ENCODE results near the gene NDUFB10. TPM values are rescaled to one million over a fixed set of nuclear protein-coding genes. Genes with fewer than 3 reads are reported as not detected.

The NDUFB10 gene
- total RNA-seq, 1 donor from 2014 or later = 96.9 TPM

GRCh38 chr16:2003827-2004641, 44.7 kb downstream of the NDUFB10 start:
- Mint-ChIP-seq H3K4me3 (ENCODE audit: low read depth) (no peak overlapping the region), H3K27ac (no peak overlapping the region), H3K27me3 (no peaks in the 10 kb centered on the region), H3K9me3 (ENCODE audit: low read depth) (no peaks in the 10 kb centered on the region), H3K4me1 (ENCODE audit: low read depth) (peaks cover 17% of the 10 kb centered on the region), H3K36me3 (ENCODE audit: insufficient read depth) (peaks cover 4% of the 10 kb centered on the region)
- peak; percentile 97 for TF ChIP-seq CTCF (IDR thresholded peaks at IDR 0.05; ENCODE audit: unreplicated experiment)
- peak; percentile 93 for DNase-seq (ENCODE audit: low spot score, unreplicated experiment)

- peaks cover 4% of the 10 kb centered on the region for H3K36me3 Mint-ChIP-seq (ENCODE audit: insufficient read depth)
- H3K9me3 Mint-ChIP-seq (ENCODE audit: low read depth) = no peaks in the 10 kb centered on the region
- no peaks in the 10 kb centered on the region for H3K27me3 Mint-ChIP-seq
- peaks cover 17% of the 10 kb centered on the region for H3K4me1 Mint-ChIP-seq (ENCODE audit: low read depth)
- no peak overlapping the region for H3K4me3 Mint-ChIP-seq (ENCODE audit: low read depth)
- no peak overlapping the region for H3K27ac Mint-ChIP-seq
- no peak for TF ChIP-seq CTCF (IDR thresholded peaks at IDR 0.05; ENCODE audit: unreplicated experiment)
- DNase-seq (ENCODE audit: low spot score, unreplicated experiment) = no peak
Measured at GRCh38 chr16:2004795-2005517, 45.6 kb downstream of the NDUFB10 start.

- Mint-ChIP-seq H3K27ac (no peak overlapping the region), H3K27me3 (no peaks in the 10 kb centered on the region), H3K36me3 (ENCODE audit: insufficient read depth) (peaks cover 4% of the 10 kb centered on the region), H3K4me3 (ENCODE audit: low read depth) (no peak overlapping the region), H3K9me3 (ENCODE audit: low read depth) (no peaks in the 10 kb centered on the region), H3K4me1 (ENCODE audit: low read depth) (peaks cover 21% of the 10 kb centered on the region)
- no peak for TF ChIP-seq CTCF (IDR thresholded peaks at IDR 0.05; ENCODE audit: unreplicated experiment)
- no peak for DNase-seq (ENCODE audit: low spot score, unreplicated experiment)
Measured at GRCh38 chr16:2005646-2006045, 46.3 kb downstream of the NDUFB10 start.

- no peaks in the 10 kb centered on the region for H3K27me3 Mint-ChIP-seq
- no peak for DNase-seq (ENCODE audit: low spot score, unreplicated experiment)
- TF ChIP-seq CTCF (IDR thresholded peaks at IDR 0.05; ENCODE audit: unreplicated experiment) = no peak
- H3K27ac Mint-ChIP-seq = no peak overlapping the region
- H3K9me3 Mint-ChIP-seq (ENCODE audit: low read depth) = no peaks in the 10 kb centered on the region
- peaks cover 21% of the 10 kb centered on the region for H3K4me1 Mint-ChIP-seq (ENCODE audit: low read depth)
- H3K36me3 Mint-ChIP-seq (ENCODE audit: insufficient read depth) = peaks cover 2% of the 10 kb centered on the region
- H3K4me3 Mint-ChIP-seq (ENCODE audit: low read depth) = peak overlapping the region; percentile 29
Measured at GRCh38 chr16:2006317-2006716, 47.0 kb downstream of the NDUFB10 start.

GRCh38 chr16:2007081-2007836, 47.9 kb downstream of the NDUFB10 start:
- no peak for DNase-seq (ENCODE audit: low spot score, unreplicated experiment)
- H3K36me3 Mint-ChIP-seq (ENCODE audit: insufficient read depth) = peaks cover 2% of the 10 kb centered on the region
- H3K9me3 Mint-ChIP-seq (ENCODE audit: low read depth) = no peaks in the 10 kb centered on the region
- H3K4me3 Mint-ChIP-seq (ENCODE audit: low read depth) = peak overlapping the region; percentile 72
- TF ChIP-seq CTCF (IDR thresholded peaks at IDR 0.05; ENCODE audit: unreplicated experiment) = no peak
- H3K27ac Mint-ChIP-seq = peak overlapping the region; percentile 50
- no peaks in the 10 kb centered on the region for H3K27me3 Mint-ChIP-seq
- peaks cover 21% of the 10 kb centered on the region for H3K4me1 Mint-ChIP-seq (ENCODE audit: low read depth)

All from progenitor cell of endocrine pancreas (in vitro differentiated cells).